PC-9 (cell line): Measurements from ENCODE around the gene RAB8A. TPM values are rescaled to one million over a fixed set of nuclear protein-coding genes. Genes with fewer than 3 reads are reported as not detected.
A peak's percentile ranks its signal among the peaks of the same experiment; 100 is the strongest.
"Not testable (repeated sequence)": the region's sequence is repeated elsewhere in the genome, so short reads cannot be mapped to it uniquely, and the experiment has no call there.

Source experiments
- BruUV-seq: library from RNA; stranded (reverse); fragments of 400-500 nt; replicated peaks from 2 replicates; lab custom pipeline; 2021; lab: Mats Ljungman, UMichigan
- CTCF ChIA-PET: fragments of 300-600 bp; sonication (Branson Sonifier 250); formaldehyde crosslinking; loops from one replicate; lab custom pipeline; 2022; ENCODE audit warnings: antibody characterized with exemption; lab: Charles Lee
- POLR2A ChIA-PET: fragments of 300-600 bp; sonication (Branson Sonifier 250); formaldehyde crosslinking; loops from one replicate; lab custom pipeline; 2022; ENCODE audit warnings: antibody characterized with exemption; ENCODE audit not compliant: unreplicated experiment; lab: Charles Lee
- DNase-seq, 2 experiments: peaks; one replicate each; pipeline versions ENCODE4 v3.0.0 to v3.0.0-alpha.2; 2015 to 2022; ENCODE audit warnings: mixed read lengths in 1 of 2
- H2AFZ ChIP-seq: fragments of 200-600 bp; sonication (generic); 2 replicates; pipeline ENCODE4 v1.8.1; 2017; ENCODE audit warnings: antibody characterized with exemption
- H3F3A ChIP-seq: fragments of 200-600 bp; sonication (generic); 2 replicates; pipeline ENCODE4 v1.8.1; 2017; ENCODE audit warnings: antibody characterized with exemption, mild to moderate bottlenecking, low read depth; ENCODE audit not compliant: insufficient read depth
- H3K27ac ChIP-seq: fragments of 200-600 bp; sonication (generic); 2 replicates; pipeline ENCODE4 v1.6.1; 2016; ENCODE audit warnings: mixed run types
- H3K27me3 ChIP-seq: fragments of 200-600 bp; sonication (generic); 2 replicates; pipeline ENCODE4 v1.6.1; 2016; ENCODE audit warnings: low read depth, mixed run types; ENCODE audit not compliant: insufficient read depth
- H3K36me3 ChIP-seq: fragments of 200-600 bp; sonication (generic); 2 replicates; pipeline ENCODE4 v1.6.1; 2016; ENCODE audit warnings: low read depth, mixed run types
- H3K4me1 ChIP-seq: fragments of 200-600 bp; sonication (generic); replicated peaks from 2 replicates; pipeline ENCODE4 v1.6.1; 2016; ENCODE audit warnings: mixed run types; ENCODE audit not compliant: insufficient read depth
- H3K4me2 ChIP-seq: fragments of 200-600 bp; sonication (generic); 2 replicates; pipeline ENCODE4 v1.6.1; 2017; ENCODE audit warnings: mixed run types
- H3K4me3 ChIP-seq: fragments of 200-600 bp; sonication (generic); 2 replicates; pipeline ENCODE4 v1.6.1; 2016; ENCODE audit warnings: mixed run types
- H3K79me2 ChIP-seq: fragments of 200-600 bp; sonication (generic); 2 replicates; pipeline ENCODE4 v1.6.1; 2017; ENCODE audit warnings: low read depth, mixed run types
- H3K9me2 ChIP-seq: fragments of 200-600 bp; sonication (generic); 2 replicates; pipeline ENCODE4 v1.8.1; 2017; ENCODE audit warnings: mild to moderate bottlenecking; ENCODE audit not compliant: insufficient read depth
- H3K9me3 ChIP-seq: fragments of 200-600 bp; sonication (generic); 2 replicates; pipeline ENCODE4 v1.8.1; 2016; ENCODE audit warnings: low read depth; ENCODE audit not compliant: insufficient read depth
- H4K20me1 ChIP-seq: fragments of 200-600 bp; sonication (generic); 2 replicates; pipeline ENCODE4 v1.8.1; 2017; ENCODE audit not compliant: insufficient read depth
- CTCF ChIP-seq: fragments of 200-600 bp; sonication (generic); conservative IDR thresholded peaks from 2 replicates; pipeline ENCODE4 v1.6.1; 2017; ENCODE audit warnings: mixed run types, antibody characterized with exemption, mild to moderate bottlenecking, moderate library complexity
- EZH2 ChIP-seq: fragments of 200-600 bp; sonication (generic); IDR thresholded peaks from 2 replicates; pipeline ENCODE4 v1.8.0; 2017; ENCODE audit warnings: antibody characterized with exemption, low read depth
- intact Hi-C: fragments of 100-400 bp; cut with micrococcal nuclease; formaldehyde crosslinking; loops from one replicate; pipeline ENCODE4 v1.10.0; 2022; ENCODE audit not compliant: unreplicated experiment
- total RNA-seq: library from RNA; stranded (reverse); gene quantifications from 2 replicates; pipeline ENCODE4 v1.2.3, GENCODE V29; 2021

Gene RAB8A
- total RNA-seq, 1 experiment from 2014 or later: 104 TPM

- peaks cover 57% of the 10 kb centered on the region for H3K36me3 ChIP-seq
- intact Hi-C loops: no loop called here
- H3K4me3 ChIP-seq: no peak overlapping the region
- H4K20me1 ChIP-seq: no peaks in the 10 kb centered on the region
- BruUV-seq: no TSS peak
- H3K79me2 ChIP-seq: peaks cover 17% of the 10 kb centered on the region
- H2AFZ ChIP-seq: no peak overlapping the region
- no peaks in the 10 kb centered on the region for H3K9me2 ChIP-seq
- no peak overlapping the region for H3K4me2 ChIP-seq
- ChIA-PET CTCF (interaction anchor here (0.5 kb wide), 2 partner anchors 33 to 88 kb away, joined by 4 to 5 read pairs; no protein-coding TSS in a partner anchor), POLR2A (interaction anchor here (0.6 to 0.8 kb wide), 2 partner anchors 244 to 455 kb away, joined by 4 to 7 read pairs; no protein-coding TSS in a partner anchor)
- no peaks in the 10 kb centered on the region for H3K9me3 ChIP-seq
- peaks cover 69% of the 10 kb centered on the region for H3K4me1 ChIP-seq
- H3F3A ChIP-seq: peaks cover 88% of the 10 kb centered on the region
- no peaks in the 10 kb centered on the region for H3K27me3 ChIP-seq
- DNase-seq: no peak
- peak overlapping the region; percentile 8; the same call in 1 of the 2 replicates for H3K27ac ChIP-seq
- TF ChIP-seq CTCF: no peak
- no peak for TF ChIP-seq EZH2
Observed at GRCh38 chr19:16096280-16096855, 15.3 kb upstream of the RAB8A start.

DNA sequence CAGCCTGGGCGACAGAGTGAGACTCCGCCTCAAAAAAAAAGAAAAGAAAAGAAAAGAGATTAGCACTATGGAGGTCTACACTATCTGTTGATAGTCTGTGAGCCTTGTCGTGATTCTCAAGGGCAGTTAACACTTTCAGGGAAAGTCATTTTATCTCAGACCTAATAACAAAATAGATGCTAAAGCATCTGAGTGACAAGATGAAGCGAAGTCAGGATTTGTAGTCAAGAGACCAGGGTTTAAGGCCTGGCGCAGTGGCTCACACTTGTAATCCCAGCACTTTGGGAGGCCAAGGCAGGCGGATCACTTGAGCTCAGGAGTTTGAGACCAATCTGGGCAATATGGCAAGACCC lies 13.3 kb upstream of the RAB8A start:
- H2AFZ ChIP-seq: no peak overlapping the region
- peaks cover 55% of the 10 kb centered on the region for H3K36me3 ChIP-seq
- H3K9me3 ChIP-seq: no peaks in the 10 kb centered on the region
- intact Hi-C loops: no loop called here
- TF ChIP-seq EZH2 (no peak), CTCF (no peak)
- no TSS peak for BruUV-seq
- H3K9me2 ChIP-seq: no peaks in the 10 kb centered on the region
- H3K27ac ChIP-seq: peak overlapping the region; percentile 63
- ChIA-PET POLR2A (no interaction called here), CTCF (no interaction called here)
- H3K27me3 ChIP-seq: no peaks in the 10 kb centered on the region
- DNase-seq: no peak
- no peaks in the 10 kb centered on the region for H4K20me1 ChIP-seq
- peak overlapping the region; percentile 58 for H3K4me2 ChIP-seq
- peaks cover 49% of the 10 kb centered on the region for H3K4me1 ChIP-seq
- H3K4me3 ChIP-seq: no peak overlapping the region
- peaks cover 88% of the 10 kb centered on the region for H3F3A ChIP-seq
- peaks cover 9% of the 10 kb centered on the region; the same call in 1 of the 2 replicates for H3K79me2 ChIP-seq

- no peaks in the 10 kb centered on the region for H3K9me2 ChIP-seq
- H3K4me1 ChIP-seq: peaks cover 44% of the 10 kb centered on the region
- H3K27me3 ChIP-seq: no peaks in the 10 kb centered on the region
- intact Hi-C loops: no loop called here
- CTCF ChIA-PET: no interaction called here
- H3K79me2 ChIP-seq: peaks cover 9% of the 10 kb centered on the region; the same call in 1 of the 2 replicates
- H3K4me3 ChIP-seq: no peak overlapping the region
- no peak overlapping the region for H3K27ac ChIP-seq
- peaks cover 57% of the 10 kb centered on the region for H3K36me3 ChIP-seq
- DNase-seq: no peak
- BruUV-seq: no TSS peak
- H4K20me1 ChIP-seq: no peaks in the 10 kb centered on the region
- H3F3A ChIP-seq: peaks cover 88% of the 10 kb centered on the region
- H2AFZ ChIP-seq: no peak overlapping the region
- H3K9me3 ChIP-seq: no peaks in the 10 kb centered on the region
- no peak overlapping the region for H3K4me2 ChIP-seq
- POLR2A ChIA-PET: no interaction called here
- TF ChIP-seq EZH2: no peak
- TF ChIP-seq CTCF: no peak
Observed at GRCh38 chr19:16098821-16099220, 12.9 kb upstream of the RAB8A start.

DNA sequence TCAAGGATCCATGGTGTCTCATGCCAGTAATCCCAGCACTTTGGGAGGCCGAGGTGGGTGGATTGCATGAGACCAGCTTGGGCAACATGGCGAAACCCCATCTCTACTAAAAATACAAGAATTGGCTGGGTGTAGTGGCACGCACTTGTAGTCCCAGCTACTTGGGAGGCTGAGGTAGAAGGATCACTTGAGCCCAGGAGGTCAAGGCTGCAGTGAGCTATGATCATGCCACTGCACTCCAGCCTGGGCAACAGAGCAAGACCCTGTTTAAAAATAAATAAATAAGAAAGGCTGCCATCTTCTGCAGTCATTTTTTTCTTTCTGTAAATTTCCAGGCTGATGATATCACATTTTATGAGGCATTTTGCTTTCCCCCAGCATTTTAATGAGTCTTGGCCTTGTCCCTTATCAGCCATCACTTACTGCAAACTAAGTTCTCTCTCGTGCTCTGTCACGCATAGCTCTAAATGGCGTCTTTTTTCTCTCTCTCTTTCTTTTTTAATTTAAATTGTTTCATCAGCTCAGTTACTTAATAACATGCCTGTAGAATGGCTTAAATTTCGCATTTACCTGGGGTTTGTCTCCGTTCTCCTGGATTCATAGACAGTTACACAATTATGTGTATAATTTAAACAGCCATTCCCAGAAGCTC lies 12.2 kb upstream of the RAB8A start:
- H2AFZ ChIP-seq, POLR2A ChIA-PET, H3K27ac ChIP-seq, H3K9me2 ChIP-seq, H3K4me3 ChIP-seq, intact Hi-C loops, H4K20me1 ChIP-seq, H3K79me2 ChIP-seq, H3K27me3 ChIP-seq, CTCF ChIA-PET, DNase-seq, H3K4me2 ChIP-seq, H3K9me3 ChIP-seq, BruUV-seq: not testable (repeated sequence)
- Histone ChIP-seq H3K36me3 (peaks cover 55% of the 10 kb centered on the region), H3K4me1 (peaks cover 38% of the 10 kb centered on the region), H3F3A (peaks cover 85% of the 10 kb centered on the region)
